ENCODE measurements around the gene KCNH1. TPM values are rescaled to one million over a fixed set of nuclear protein-coding genes. Genes with fewer than 3 reads are reported as not detected.
A peak's percentile ranks its signal among the peaks of the same experiment; 100 is the strongest.

KCNH1 gene
- total RNA-seq, 1 donor from 2014 or later, result 15.5 TPM

GRCh38 chr1:210728437-210729149 lies 405.4 kb downstream of the KCNH1 start:
- FAIRE-seq, result no peak
- Mint-ChIP-seq H3K27me3 (ENCODE audit: low read depth, unreplicated experiment) (peaks cover 23% of the 10 kb centered on the region), H3K27ac (ENCODE audit: unreplicated experiment) (no peak overlapping the region), H3K4me3 (ENCODE audit: unreplicated experiment) (no peak overlapping the region), H3K4me1 (ENCODE audit: low read depth, unreplicated experiment) (no peaks in the 10 kb centered on the region), H3K36me3 (ENCODE audit: low read depth, unreplicated experiment) (peaks cover 3% of the 10 kb centered on the region), H3K9me3 (ENCODE audit: unreplicated experiment) (no peaks in the 10 kb centered on the region)
- Histone ChIP-seq H3K36me3 (ENCODE audit: insufficient read depth, low read length) (no peaks in the 10 kb centered on the region), H4K20me1 (ENCODE audit: insufficient read depth, low read length) (no peaks in the 10 kb centered on the region), H3K27me3 (ENCODE audit: insufficient read depth, low read length) (no peaks in the 10 kb centered on the region), H3K9me3 (ENCODE audit: insufficient read depth, low read depth, low read length) (no peaks in the 10 kb centered on the region), H2AFZ (ENCODE audit: low read depth, low read length) (no peak overlapping the region), H3K9ac (ENCODE audit: low read length) (no peak overlapping the region), H3K27ac (ENCODE audit: low read depth, low read length) (no peak overlapping the region), H3K79me2 (ENCODE audit: insufficient read depth, low read length) (no peaks in the 10 kb centered on the region), H3K4me1 (ENCODE audit: insufficient read depth, low read length) (no peaks in the 10 kb centered on the region), H3K4me2 (ENCODE audit: low read length) (no peak overlapping the region), H3K4me3 (ENCODE audit: insufficient read depth, low read depth, low read length) (no peak overlapping the region)
- DNase-seq (ENCODE audit: low read depth), result no peak
- TF ChIP-seq EZH2 (IDR thresholded peaks at IDR 0.05; ENCODE audit: insufficient read depth, low read length), result no peak
- TF ChIP-seq CTCF (IDR thresholded peaks at IDR 0.05; ENCODE audit: insufficient read depth, low read depth, low read length), result no peak

GRCh38 chr1:210727709-210728108 lies 406.2 kb downstream of the KCNH1 start:
- no peaks in the 10 kb centered on the region for H3K36me3 ChIP-seq (ENCODE audit: insufficient read depth, low read length)
- no peak overlapping the region for H3K27ac ChIP-seq (ENCODE audit: low read depth, low read length)
- peaks cover 2% of the 10 kb centered on the region for H3K4me1 Mint-ChIP-seq (ENCODE audit: low read depth, unreplicated experiment)
- no peak overlapping the region for H3K4me3 Mint-ChIP-seq (ENCODE audit: unreplicated experiment)
- H3K9ac ChIP-seq (ENCODE audit: low read length), result no peak overlapping the region
- no peaks in the 10 kb centered on the region for H3K79me2 ChIP-seq (ENCODE audit: insufficient read depth, low read length)
- no peak overlapping the region for H3K27ac Mint-ChIP-seq (ENCODE audit: unreplicated experiment)
- H3K27me3 Mint-ChIP-seq (ENCODE audit: low read depth, unreplicated experiment), result peaks cover 28% of the 10 kb centered on the region
- FAIRE-seq (no peak), DNase-seq (ENCODE audit: low read depth) (no peak)
- H3K4me3 ChIP-seq (ENCODE audit: insufficient read depth, low read depth, low read length), result no peak overlapping the region
- H3K4me1 ChIP-seq (ENCODE audit: insufficient read depth, low read length), result no peaks in the 10 kb centered on the region
- no peak overlapping the region for H2AFZ ChIP-seq (ENCODE audit: low read depth, low read length)
- no peaks in the 10 kb centered on the region for H3K9me3 ChIP-seq (ENCODE audit: insufficient read depth, low read depth, low read length)
- H3K9me3 Mint-ChIP-seq (ENCODE audit: unreplicated experiment), result no peaks in the 10 kb centered on the region
- no peak overlapping the region for H3K4me2 ChIP-seq (ENCODE audit: low read length)
- no peaks in the 10 kb centered on the region for H4K20me1 ChIP-seq (ENCODE audit: insufficient read depth, low read length)
- H3K27me3 ChIP-seq (ENCODE audit: insufficient read depth, low read length), result no peaks in the 10 kb centered on the region
- peaks cover 3% of the 10 kb centered on the region for H3K36me3 Mint-ChIP-seq (ENCODE audit: low read depth, unreplicated experiment)
- no peak for TF ChIP-seq EZH2 (IDR thresholded peaks at IDR 0.05; ENCODE audit: insufficient read depth, low read length)
- TF ChIP-seq CTCF (IDR thresholded peaks at IDR 0.05; ENCODE audit: insufficient read depth, low read depth, low read length), result no peak

GRCh38 chr1:210726621-210727020 lies 407.3 kb downstream of the KCNH1 start:
- H3K27me3 Mint-ChIP-seq (ENCODE audit: low read depth, unreplicated experiment), result peaks cover 28% of the 10 kb centered on the region
- Histone ChIP-seq H3K4me2 (ENCODE audit: low read length) (no peak overlapping the region), H3K36me3 (ENCODE audit: insufficient read depth, low read length) (no peaks in the 10 kb centered on the region), H3K4me3 (ENCODE audit: insufficient read depth, low read depth, low read length) (no peak overlapping the region), H3K27ac (ENCODE audit: low read depth, low read length) (no peak overlapping the region), H4K20me1 (ENCODE audit: insufficient read depth, low read length) (no peaks in the 10 kb centered on the region), H3K4me1 (ENCODE audit: insufficient read depth, low read length) (no peaks in the 10 kb centered on the region), H3K27me3 (ENCODE audit: insufficient read depth, low read length) (no peaks in the 10 kb centered on the region), H2AFZ (ENCODE audit: low read depth, low read length) (no peak overlapping the region), H3K9ac (ENCODE audit: low read length) (no peak overlapping the region), H3K9me3 (ENCODE audit: insufficient read depth, low read depth, low read length) (no peaks in the 10 kb centered on the region), H3K79me2 (ENCODE audit: insufficient read depth, low read length) (no peaks in the 10 kb centered on the region)
- TF ChIP-seq EZH2 (IDR thresholded peaks at IDR 0.05; ENCODE audit: insufficient read depth, low read length), result no peak
- TF ChIP-seq CTCF (IDR thresholded peaks at IDR 0.05; ENCODE audit: insufficient read depth, low read depth, low read length), result no peak
- no peak for FAIRE-seq
- peaks cover 2% of the 10 kb centered on the region for H3K4me1 Mint-ChIP-seq (ENCODE audit: low read depth, unreplicated experiment)
- DNase-seq (ENCODE audit: low read depth), result peak; percentile 7
- H3K4me3 Mint-ChIP-seq (ENCODE audit: unreplicated experiment), result no peak overlapping the region
- no peak overlapping the region for H3K27ac Mint-ChIP-seq (ENCODE audit: unreplicated experiment)
- H3K36me3 Mint-ChIP-seq (ENCODE audit: low read depth, unreplicated experiment), result peaks cover 3% of the 10 kb centered on the region
- no peaks in the 10 kb centered on the region for H3K9me3 Mint-ChIP-seq (ENCODE audit: unreplicated experiment)

Data from astrocyte (in vitro differentiated cells and primary cell).